T-helper 1 cell treated with Interleukin-12 subunit alpha and Interleukin-12 subunit beta and Interleukin-4 antibody, amounts not matched to agents 30 ng/mL and 1 ng/mL, for 36 hours (primary cell): ENCODE measurements around the gene B9D2. TPM values are rescaled to one million over a fixed set of nuclear protein-coding genes. Genes with fewer than 3 reads are reported as not detected.
"Not testable (repeated sequence)": the region's sequence is repeated elsewhere in the genome, so short reads cannot be mapped to it uniquely, and the experiment has no call there.

ENCODE experiments used
- intact Hi-C: fragments of 100-400 bp; cut with micrococcal nuclease; formaldehyde crosslinking; loops from one replicate; pipeline ENCODE4 v1.15.1; 2024
- total RNA-seq: library from RNA; stranded (reverse); gene quantifications from 2 replicates; pipeline ENCODE4 v1.2.3, GENCODE V29; 2022

B9D2 gene
- total RNA-seq, 1 donor from 2014 or later: 11.1 TPM

DNA sequence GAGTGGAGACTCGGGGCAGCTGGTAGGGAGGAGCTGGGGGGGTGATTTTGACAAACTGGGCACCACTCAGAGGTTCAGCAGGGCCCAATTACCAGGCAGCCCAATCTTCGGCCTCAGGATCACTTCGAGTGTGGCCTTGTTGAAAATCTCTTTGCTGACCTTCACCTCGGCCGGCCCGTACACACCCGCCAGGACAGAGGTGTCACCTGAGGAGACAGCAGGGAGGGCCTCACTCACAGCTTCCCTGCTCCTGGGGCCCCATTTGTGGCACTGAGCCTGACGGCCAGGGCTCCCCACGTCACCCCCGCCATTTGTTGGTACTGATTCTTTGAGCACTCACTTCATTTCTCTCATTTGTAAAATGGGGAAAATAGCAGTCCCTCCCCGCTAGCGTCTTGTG is 28.8 kb upstream of the B9D2 start:
- intact Hi-C loops: no loop called here

DNA sequence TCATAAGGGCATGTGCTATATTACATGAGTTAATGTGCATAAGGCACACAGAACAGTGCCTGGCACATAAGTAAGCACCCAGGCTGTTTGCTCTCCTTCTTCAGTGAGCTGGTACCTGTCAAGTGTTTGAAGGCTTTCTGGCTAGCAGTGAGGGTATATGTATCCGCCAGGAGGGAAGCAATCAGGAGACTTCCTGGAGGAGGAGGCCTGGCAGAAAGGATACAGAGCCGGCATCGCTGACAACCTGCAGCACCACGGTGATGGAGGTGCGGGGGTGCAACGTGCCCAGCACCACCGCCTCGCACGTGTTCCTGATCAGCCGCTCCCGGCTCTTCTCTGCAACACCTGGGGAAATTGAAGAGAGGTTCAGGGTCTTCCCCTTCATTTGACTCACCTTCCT is 27.7 kb upstream of the B9D2 start:
- intact Hi-C loops: no loop called here

DNA sequence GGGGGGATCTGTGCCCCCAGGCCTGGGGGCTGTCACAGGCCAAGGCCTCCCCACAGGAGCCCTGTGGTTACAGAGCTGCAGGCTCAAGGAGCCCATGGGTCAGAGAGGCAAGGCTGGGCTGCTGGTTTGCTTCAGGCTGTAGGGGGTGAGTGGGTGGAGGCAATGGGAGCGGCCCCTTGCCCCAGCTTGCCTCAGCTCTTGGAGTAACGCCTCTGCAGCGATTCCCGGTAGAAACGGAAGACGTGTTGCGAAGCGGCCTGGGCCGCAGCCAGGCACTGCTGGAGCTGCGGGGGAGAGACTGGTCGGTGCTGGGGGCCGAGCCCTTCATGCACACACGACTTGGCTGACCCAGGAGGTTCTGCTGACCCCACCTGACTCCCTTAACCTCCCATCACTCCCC is 22.5 kb upstream of the B9D2 start:
- intact Hi-C loops: no loop called here

DNA sequence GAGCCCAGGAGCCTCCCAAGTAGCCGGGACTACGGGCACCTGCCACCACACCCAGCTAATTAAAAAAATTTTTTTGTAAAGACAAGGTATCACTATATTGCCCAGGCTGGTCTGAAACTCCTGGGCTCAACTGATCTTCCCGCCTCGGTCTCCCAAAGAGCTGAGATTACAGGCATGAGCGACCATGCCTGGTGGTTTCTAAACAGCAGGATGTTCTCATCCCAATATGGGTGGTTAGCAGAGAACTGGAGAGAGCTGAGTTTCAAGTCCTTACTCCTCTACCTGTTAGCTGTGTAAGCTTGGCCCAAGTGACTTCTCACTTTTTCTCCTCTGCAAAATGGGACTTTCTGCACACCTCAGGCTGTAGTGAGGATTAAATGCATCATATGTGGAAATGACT is 20.4 kb upstream of the B9D2 start:
- intact Hi-C loops: no loop called here

DNA sequence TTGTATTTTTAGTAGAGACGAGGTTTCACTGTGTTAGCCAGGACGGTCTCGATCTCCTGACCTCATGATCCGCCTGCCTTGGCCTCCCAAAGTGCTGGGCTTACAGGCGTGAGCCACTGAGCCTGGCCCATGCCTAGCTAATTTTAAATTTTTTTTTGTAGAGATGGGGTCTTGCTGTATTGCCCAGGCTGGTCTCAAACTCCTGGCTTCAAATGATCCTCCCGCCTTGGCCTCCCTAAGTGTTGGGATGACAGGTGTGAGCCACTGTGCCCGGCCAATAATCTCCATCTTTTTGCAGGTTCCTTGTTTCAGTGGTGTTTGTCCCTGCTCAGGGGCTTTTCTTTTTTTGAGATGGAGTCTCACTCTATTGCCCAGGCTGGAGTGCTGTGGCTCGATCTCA is 17.6 kb upstream of the B9D2 start:
- intact Hi-C loops: not testable (repeated sequence)

DNA sequence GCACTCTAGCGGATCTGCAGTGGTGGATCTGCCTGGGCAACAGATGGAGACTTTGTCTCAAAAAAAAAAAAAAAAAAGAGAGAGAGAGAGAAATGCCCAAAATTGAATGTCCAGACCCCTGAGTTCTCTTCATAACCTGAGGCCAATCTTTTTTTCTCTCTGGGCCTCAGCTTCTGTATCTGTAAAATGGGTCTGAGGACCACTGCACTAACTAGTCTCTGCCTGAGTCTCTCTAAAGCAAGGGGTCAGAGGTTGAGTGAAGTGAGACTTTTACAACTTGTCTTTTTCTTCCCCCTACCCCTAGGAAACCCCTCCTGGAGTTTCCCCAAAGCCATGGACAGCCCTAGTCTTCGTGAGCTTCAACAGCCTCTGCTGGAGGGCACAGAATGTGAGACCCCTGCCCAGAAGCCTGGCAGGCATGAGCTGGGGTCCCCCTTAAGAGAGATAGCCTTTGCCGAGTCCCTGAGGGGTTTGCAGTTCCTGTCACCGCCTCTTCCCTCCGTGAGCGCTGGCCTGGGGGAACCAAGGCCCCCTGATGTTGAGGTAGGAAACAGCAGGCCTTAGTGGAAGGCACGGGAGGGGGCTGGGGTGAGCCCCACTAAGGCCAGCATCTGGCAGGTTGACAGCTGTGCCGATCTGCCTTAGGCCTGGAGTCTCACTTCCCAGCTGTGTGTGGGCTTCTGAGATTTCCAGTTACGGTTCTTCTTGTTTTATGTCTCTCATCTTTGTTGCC is 14.2 kb upstream of the B9D2 start:
- intact Hi-C loops: no loop called here

DNA sequence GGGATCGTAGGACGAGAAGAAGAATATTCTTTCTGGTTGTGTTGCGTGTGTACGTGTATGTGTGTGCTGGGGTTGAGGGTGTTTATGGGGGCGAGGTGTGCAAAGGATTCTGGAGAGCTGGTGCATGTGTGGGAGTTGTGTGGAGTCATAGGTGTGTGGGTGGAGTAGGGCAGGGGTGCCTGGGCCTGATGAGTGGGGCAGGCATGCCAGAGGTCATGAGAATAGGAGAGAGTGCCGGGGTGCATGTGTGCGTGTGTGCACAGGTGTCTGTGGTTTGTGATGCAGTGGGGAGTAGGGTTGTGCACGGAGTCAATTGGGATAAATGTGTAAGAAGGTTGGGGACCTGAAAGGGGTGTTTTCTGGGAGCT is 13.0 kb upstream of the B9D2 start:
- intact Hi-C loops: no loop called here

DNA sequence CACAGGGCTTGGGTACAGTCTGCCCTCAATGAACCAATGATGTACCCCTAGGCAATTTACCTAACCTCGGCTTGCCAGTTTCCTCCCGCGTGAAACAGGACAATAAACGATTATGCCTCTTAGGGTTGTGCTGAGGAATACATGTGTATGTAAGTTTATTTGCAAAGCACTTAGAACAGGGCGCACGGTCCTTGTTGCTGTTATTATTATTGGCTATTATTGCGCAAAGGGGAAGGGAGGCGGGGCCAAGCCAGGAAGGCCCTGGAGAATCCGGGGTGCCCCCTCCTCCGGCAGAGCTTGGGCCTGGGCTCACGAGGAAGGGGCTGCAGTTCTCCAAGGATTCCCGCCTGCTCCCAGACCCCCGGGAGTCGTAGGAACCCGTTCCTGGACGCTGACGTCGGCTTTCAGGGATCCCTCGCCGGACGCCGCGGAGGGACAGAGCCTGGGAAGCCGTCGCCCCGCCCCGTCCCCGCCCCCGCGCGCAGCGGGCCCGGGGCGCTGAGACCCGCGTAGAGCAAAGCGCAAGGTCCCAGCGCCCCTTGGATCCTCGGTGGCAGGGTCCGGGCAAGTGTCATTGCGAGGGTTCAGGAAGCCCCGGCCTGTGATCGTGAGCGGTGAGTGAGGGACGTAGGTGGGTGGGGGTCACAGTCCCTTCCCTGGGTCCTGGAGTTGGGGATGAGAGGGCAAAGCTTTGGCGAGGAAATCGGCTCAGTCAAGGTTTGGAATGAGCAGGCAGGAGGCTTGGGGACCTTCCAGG is 12.5 kb upstream of the B9D2 start, which contains the start of gene TMEM91:
Gene TMEM91, plus strand, starts transcription at position 293 of the 757 bp plus-strand sequence. CDS start 1,777 bp downstream, outside the sequence.
- intact Hi-C loops: no loop called here

DNA sequence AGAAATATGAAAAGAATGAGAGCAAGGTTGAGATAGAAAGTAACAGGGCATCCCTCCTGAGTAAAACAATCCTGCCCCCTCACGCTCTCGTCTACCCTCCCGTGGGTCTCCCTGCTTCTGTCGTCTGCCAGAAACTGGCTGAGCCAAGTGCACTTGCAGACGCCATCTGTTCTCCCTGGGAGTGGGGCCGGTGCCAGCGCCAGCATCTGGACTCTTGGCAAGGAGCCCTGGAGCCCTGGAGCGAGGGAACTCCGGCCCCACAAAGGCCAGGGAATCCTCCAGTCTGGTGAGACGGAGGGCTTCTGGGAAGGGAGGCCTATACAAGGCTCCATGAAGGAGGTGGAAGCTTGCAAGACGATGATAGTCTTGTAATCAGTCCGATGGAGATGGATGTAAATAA is 10.0 kb upstream of the B9D2 start:
- intact Hi-C loops: no loop called here

DNA sequence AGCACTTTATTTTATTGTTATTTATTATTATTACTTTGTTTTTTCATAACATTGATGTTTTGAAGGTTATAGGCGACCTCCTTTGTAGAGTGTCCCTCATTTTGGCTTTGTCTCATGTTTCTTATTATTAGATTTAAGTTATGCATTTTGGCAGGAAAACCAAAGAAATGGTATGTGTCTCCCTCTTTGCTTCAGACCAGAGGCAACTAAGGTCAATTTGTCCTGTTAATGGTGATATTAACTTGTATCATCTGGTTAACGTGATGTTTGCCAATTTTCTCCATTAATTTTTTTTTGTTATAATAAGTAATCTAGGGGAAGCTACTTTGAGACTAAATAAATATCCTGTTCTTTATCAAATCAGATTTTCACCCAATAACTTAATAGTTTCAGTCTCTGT is 8.6 kb upstream of the B9D2 start:
- intact Hi-C loops: no loop called here

DNA sequence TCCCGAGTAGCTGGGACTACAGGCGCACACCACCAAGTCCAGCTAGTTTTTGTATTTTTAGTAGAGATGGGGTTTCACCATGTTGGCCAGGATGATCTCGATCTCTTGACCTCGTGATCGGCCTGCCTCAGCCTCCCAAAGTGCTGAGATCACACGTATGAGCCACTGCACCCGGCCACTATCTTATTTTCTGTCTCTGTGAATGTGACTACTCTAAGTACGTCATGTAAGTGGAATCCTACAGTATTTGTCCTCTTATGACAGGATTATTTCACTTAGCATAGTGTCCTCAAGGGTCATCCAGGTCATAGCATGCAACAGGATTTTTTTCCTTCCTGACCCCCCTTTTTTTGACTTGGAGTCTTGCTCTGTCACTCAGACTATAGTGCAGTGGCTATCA is 7.6 kb upstream of the B9D2 start:
- intact Hi-C loops: no loop called here

DNA sequence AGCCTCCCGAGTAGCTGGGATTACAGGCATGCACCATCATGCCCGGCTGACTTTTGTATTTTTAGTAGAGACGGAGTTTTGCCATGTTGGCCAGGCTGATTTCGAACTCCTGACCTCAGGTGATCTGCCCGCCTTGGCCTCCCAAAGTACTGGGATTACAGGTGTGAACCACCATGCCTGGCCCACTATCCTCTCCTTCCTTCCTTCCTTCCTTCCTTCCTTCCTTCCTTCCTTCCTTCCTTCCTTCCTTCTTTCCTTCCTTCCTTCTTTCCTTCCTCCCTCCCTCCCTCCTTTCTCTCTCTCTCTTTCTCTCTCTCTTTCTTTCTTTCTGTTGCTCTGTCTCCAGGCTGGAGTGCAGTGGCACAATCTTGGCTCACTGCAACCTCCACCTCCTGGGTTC is 7.2 kb upstream of the B9D2 start:
- intact Hi-C loops: not testable (repeated sequence)

DNA sequence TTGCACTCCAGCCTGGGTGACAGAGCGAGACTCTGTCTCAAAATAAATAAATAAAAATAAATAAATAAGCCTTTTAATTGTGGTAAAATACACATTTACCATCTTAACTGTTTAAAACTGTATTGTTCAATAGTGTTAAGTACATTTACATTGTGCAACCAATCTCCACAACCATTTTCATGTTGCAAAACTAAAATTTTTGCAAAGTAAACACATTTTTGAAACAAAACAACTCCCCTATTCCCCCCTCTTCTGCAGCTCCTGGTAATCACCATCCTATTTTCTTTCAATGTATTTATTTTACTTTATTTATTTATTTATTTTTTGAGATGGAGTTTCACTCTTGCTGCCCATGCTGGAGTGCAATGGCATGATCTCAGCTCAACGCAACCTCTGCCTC is 5.8 kb upstream of the B9D2 start:
- intact Hi-C loops: no loop called here

DNA sequence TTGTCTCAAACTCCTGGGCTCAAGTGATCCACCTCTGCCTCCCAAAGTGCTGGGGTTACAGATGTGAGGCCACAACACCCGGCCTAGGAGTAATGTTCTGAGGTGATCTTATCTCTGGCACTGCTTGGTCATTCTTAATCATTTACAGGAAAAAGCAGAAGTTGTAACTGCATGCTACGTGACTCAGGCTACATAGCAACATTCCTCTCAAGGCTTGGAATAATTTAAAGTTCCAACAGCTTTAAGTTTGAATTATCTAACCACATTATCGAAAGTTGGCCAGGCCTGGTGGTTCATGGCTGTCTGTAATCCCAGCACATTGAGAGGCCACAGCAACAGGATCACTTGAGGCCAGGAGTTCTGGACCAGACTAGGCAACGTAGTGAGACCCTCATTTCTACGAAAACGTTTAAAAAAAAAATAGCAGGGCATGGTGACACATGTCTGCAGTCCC is 3.9 kb upstream of the B9D2 start:
- intact Hi-C loops: no loop called here

DNA sequence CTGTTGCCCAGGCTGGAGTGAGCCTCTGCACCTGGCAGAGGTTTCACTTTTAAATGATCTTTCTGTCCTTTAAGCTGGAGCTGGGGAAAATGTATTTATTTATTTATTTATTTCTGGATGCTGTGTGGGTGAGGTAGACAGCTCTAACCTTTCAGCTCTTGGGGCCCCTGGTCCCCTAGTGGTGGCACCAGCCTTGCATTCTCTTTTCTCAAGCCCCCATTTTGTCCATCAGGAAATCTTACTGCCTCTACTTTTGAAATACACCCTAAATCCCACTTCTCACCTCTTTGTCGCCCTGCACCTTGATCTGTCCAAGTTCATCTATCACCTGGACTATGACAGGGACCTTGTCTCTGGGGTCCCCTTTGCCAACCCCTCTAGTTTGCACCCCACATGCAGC is 2.1 kb upstream of the B9D2 start:
- intact Hi-C loops: no loop called here

DNA sequence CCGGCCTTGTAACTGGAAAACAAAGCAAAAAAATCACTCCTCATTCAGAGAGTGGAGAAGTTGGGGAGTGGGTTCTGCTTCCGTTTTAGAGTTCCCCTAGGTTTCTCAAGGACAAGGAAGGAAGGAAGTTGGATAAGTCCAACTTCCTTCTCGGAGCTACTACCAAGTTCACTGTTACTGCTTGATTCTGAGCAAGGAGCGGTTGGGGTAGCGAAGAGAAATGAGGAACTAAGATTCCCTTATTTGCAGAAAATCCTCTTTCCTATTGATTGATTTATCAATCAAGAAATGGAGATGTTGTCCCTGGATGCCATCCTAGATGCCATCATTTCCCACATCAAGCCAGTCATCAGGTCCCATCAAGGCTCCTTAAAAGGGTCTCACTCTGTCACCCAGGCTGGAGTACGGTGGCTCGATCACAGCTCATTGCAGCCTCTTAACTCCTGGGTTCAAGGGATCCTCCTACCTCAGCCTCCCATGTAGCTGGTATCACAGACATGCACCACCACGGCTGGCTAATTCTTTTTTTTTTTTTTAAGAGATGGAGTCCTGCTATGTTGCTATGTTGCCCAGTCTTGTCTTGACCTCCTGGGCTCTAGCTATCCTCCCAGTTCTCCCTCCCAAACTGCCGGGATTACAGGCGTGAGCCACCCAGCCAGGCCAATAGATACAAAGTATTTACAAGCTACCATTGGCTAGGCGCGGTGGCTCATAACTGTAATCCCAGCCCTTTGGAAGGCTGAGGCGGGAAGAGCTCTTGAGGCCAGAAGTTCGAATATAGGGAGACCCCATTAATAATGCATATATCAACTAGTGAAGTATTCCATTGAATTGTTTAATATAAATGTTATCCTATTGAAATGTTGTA is 809 bp upstream of the B9D2 start:
- intact Hi-C loops: loop anchor here (1.0 to 5.0 kb wide), 8 partner anchors 14 to 1016 kb away; partner anchors contain the start of genes BCKDHA, BLVRB, C19orf47 and COQ8B

DNA sequence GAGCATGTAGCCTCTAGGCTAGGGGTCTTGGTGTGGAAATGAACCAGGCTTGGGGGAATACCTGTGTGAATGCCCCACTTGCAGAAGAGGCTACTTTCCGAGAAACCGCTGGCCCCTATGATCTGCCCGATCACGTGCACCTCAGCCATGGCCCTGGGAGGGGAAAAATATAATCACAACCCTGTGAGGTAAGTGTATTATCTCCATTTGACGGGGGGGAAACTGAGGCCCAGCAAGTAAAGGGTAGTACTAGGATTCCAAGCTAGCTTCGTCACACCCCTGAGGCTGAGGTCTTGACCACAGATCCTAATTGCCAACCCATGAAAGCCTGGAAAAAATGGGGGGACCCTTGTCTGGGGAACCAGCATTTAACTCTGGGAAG is 587 bp downstream of the B9D2 start:
- intact Hi-C loops: loop anchor here (1.0 to 5.0 kb wide), 4 partner anchors 9 to 896 kb away; partner anchors contain the start of genes BLVRB, COQ8B, ITPKC and SPTBN4

DNA sequence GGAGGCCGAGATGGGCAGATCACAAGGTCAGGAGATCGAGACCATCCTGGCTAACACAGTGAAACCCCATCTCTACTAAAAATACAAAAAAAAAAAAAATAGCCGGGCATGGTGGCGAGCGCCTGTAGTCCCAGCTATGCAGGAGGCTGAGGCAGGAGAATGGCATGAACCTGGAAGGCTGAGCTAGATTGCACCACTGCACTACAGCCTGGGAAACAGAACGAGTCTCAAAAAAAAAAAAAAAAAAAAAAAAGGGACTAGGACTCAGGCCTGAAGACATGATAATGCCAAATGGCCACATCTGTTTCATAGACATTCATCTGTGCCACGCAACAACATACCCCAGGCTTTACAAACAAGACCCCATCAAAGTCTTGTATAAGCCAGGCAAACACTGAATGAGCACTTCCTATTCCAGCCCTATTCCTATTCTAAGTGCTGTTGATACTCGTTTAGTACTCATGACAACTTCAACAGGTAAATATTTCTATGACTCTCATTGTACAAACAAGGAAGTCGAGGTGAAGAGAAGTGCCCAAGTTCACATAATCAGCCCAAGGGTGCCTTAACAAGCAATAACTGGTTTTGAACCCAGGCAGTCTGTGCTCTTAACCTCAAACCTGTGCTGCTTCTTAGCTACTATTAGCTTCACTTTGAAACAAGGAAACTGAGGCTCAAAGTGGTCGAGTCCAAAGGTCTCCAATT is 1.7 kb downstream of the B9D2 start:
- intact Hi-C loops: loop anchor here (5.0 kb wide), 3 partner anchors 645 to 895 kb away; partner anchors contain the start of genes BLVRB, COQ8B, ITPKC and SPTBN4

DNA sequence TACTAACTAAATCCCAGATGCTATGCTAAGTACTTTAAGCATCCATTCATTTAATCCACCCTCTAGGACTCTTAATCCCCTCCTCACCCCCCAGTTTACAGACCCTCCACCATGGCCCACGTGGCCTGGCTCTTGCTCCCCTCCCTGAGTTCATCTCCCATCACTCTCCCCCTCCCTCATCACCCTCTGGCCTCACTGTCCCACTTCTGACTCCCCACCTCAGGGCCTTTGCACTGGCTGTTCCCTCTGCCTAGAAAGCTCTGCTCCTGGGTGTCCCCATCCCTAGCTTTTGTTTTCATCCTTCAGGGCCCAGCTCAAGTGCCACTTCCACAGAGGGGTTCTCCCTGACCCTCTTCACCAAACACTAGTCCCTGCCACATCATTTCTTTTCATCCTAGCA is 4.2 kb downstream of the B9D2 start:
- intact Hi-C loops: loop anchor here (5.0 to 10.0 kb wide), 4 partner anchors 515 to 892 kb away; partner anchors contain the start of genes BLVRB, CD79A, COQ8B and ITPKC

DNA sequence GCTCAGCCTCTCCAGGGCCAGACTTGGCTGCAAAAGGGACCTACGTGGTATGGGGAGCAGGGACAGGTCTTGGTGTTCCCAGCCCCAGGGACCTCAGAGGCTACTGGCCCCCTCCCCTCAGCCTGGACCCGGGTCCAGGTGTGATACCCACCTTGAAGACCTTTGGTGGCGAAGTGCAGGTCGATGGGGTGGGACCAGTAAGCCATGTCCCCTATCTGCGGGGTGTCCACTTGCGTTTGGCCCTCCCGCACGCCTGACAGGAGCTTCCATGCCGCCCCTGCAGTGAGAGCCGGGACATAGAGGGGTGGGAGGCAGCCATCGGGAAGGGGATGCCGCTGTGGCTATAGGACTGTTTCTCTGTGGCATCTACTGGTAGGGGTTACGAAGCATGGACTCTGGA is 6.2 kb downstream of the B9D2 start:
- intact Hi-C loops: loop anchor here (10.0 kb wide), 1 partner anchor 517 kb away; the partner anchor contains the start of gene CD79A
